Middle frontal gyrus (tissue), 1 donor: ENCODE measurements around the gene LYRM9.
A peak's percentile ranks its signal among the peaks of the same experiment; 100 is the strongest.
"Not testable (repeated sequence)": the region's sequence is repeated elsewhere in the genome, so short reads cannot be mapped to it uniquely, and the experiment has no call there.

Experiments
- DNase-seq: peaks from one replicate; pipeline ENCODE4 v3.0.0-alpha.2; 2015; ENCODE audit warnings: low spot score; ENCODE audit errors: extremely low spot score

LYRM9 gene

GRCh38 chr17:27892866-27893769 is at the start of gene LYRM9:
LYRM9 (minus strand) TSS chr17:27893365; CDS start chr17:27882694, 10,671 bp downstream.
- DNase-seq = peak; percentile 81

DNA sequence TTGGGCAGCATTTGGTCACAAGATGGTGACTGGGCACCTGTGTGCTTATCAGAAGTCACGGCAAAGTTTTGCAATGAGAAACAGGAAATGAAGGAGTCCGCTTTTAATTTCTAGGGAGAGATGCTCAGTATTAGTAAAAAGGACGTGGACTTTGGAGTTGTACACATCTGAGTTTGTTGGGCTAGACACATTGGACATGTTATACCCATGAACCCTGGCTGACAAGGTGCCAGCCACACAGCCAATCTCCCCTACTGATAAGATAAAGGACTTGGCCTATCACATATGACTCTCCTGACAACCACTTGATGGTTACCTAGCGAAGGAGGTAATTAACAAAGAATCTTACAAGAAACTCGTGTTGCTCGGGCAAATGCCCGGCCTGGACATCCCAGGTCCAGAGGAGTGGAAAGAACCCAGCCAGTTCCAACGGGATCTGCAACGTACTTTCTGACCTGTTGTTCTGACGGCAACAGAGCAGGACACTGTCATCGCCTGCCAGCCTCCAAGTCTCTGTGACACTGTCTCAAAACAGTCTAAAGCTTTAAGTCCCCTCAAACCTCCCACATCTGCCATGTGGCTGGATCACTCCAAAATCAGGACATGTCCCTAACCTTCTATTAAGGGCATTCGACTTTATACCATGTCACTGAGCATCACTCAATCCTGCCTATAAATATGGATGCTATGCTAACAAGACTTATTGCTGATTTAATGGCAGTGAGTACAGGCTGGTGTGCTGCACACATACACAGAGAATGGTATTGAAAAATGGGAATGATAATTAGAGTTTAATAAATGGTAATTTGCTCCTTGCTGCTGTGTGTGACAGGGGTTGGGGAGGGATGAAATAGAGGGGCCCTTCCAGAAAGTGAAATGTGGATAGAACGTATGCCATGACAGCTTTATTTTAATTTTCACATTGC is 47.6 kb upstream of the LYRM9 start:
- no peak for DNase-seq

GRCh38 chr17:27939474-27940465 is 46.6 kb upstream of the LYRM9 start:
- DNase-seq = no peak

- no peak for DNase-seq
Observed at GRCh38 chr17:27938864-27939263, 45.7 kb upstream of the LYRM9 start.

DNA sequence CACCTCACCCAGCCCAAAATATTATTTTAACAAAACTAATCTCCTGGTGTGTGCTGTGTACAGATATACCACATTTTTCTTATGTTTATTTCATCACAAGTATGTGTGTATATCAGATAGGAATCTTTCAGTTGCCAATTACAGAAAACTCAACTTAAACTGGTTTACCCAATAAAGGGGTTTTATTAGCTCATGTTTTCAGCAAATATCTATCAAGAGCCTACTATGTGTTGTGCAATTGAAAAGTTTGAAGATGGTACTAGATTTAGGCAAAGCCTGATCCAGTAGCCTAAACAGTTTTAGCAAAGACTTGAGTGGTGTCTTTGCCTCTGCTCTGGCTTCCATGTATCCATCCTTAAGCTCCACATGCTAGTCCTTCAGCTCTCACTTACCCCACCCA is 45.1 kb upstream of the LYRM9 start:
- DNase-seq = no peak

- DNase-seq = no peak
Observed at GRCh38 chr17:27937025-27937546, 43.9 kb upstream of the LYRM9 start.

DNA sequence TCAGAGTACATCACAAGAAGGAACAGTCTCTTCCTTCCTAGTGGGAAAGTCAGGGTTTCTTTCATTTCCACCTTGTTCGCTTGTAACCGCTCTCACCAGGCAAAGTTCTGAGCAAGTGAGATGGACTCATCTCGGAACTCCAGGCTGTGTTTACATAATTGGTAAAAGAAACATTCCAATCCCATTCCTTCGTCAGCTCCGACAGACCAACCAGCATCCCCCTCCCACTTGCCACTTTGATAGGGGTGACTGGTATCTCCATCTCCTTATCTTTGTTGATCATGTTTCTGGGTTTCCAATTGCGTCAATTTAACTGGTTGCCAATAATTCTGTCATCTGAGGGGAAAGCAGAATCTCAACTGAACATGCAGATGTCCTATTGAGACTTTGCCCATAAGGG is 36.8 kb upstream of the LYRM9 start:
- no peak for DNase-seq

DNA sequence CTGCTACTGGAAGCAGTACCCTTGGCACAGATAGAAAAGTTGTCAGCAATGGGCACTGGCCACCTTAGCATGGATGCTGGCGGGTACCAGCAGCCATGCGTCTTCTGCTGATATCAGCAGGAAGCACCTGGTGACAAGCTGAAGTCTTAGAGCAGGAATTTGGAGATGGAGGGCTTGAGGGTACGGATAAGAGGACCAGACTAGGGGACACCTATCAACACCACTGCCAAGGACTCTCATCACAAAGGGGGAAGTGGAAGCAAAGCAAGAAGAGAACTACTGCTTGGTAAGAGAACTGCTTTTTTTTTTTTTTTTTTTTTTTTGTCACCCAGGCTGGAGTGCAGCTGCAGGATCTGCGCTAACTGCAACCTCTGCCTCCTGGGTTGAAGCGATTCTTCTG is 35.4 kb upstream of the LYRM9 start:
- DNase-seq = no peak

- DNase-seq = no peak
Observed at GRCh38 chr17:27927781-27928180, 34.6 kb upstream of the LYRM9 start.

- DNase-seq = no peak
Observed at GRCh38 chr17:27921599-27921998, 28.4 kb upstream of the LYRM9 start.

- DNase-seq = no peak
Observed at GRCh38 chr17:27921077-27921476, 27.9 kb upstream of the LYRM9 start.

- DNase-seq = no peak
Observed at GRCh38 chr17:27920569-27920968, 27.4 kb upstream of the LYRM9 start.

DNA sequence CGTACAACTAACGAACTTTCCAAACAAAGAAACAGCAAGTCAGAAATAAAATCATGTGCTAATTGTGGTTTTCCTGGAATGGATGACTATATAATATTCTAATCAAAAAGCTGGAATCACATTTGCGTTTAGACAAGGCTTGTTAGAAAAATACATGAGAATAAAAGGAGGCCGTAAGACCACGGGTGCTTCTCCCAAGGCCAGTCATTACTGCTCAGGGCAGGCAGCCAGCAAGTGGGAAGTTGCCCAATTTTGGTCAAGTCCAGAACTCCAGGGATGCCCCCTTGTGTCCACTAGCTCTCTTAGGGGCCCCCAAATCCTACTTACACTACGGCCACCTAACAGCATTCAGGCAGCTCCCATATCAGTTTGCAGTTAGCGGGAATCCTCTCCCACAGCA is 25.9 kb upstream of the LYRM9 start:
- DNase-seq = no peak

DNA sequence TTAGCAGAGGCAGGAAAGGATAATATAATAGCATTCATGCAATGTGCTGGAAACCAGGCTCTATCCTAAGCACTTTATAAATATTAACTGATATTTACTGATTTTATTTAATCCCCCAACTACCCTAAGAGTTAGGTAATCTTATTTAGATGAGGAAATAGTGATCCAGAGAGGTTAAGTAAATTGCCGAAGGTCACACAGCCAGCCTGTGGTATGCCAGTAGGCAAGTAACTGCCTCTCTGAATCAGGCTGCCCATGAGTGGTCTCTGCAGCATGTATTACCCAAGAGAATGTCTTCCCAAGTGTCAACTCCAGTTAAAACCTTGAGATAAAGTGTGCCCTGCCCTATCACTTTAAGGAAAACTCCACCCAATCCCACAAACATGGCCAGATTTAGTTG is 25.3 kb upstream of the LYRM9 start:
- DNase-seq = no peak

DNA sequence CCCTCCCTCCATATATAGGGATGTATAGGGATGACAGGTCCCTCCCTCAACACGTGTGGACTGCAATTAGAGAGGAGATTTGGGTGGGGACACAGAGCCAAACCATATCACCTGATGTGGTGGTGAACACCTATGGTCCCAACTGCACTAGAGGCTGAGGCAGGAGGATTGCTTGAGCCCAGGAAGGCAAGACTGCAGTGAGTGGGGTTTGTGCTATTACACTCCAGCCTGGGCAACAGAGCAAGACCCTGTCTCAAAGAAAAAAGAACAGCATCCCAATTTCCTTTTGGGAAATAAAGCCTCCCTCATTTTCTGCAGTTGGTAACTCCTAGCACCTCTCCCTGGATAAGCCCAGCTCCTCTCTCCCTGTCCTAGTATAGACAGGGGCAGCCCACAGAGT is 23.8 kb upstream of the LYRM9 start:
- DNase-seq = no peak

DNA sequence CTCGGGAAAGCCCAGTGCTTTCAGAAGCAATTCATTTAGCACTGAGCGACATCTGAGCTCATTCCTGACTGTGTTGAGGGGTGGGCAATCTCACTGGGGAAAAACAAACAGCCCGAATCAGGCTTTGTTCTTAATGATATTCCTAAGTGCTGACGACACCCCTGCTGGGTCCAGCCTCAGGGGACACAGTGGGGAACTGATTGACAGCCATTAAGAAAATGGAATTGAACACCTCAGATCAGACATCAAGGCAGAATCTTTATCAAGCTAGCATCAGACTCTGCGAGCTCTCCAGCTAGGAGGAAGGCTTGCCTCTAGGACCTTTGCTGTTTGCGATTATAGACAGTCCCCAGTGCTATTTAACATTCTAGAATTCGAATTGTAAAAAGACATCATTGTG is 22.5 kb upstream of the LYRM9 start:
- no peak for DNase-seq

DNA sequence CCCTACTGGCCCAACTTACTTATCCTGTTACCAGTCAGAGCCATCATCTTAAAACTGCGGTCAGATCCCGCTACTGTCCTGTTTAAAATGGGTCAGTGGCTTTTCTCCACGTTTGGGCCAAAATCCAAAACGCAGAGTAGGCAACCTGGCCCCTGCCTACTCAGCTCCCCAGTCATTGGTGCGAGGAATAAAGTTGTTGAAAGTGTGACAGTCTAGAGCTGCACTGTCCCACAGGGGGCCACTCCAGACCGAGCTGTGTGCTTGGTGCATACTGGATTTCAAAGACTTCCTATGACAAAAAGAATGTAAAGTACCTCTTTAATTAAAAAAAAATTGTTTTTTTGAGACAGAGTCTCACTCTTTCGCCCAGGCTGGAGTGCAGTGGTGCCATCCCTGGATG is 21.2 kb upstream of the LYRM9 start:
- no peak for DNase-seq

DNA sequence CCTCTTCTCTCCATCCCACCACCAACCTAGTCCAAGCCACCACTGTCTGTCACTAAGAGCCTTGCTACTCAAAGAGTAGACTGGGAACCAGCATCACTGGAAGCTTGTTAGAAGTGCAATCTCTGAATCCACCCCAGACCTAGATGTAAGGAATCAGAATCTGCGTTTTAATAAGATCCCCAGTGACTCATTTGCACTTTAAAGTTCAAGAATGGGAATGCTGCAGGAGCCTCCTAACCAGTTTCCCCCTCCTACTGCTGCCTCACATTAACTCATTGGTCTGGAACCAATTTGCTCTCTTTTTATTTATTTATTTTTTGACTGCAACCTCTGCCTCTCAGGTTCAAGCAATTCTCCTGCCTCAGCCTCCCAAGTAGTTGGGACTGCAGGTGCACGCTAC is 19.8 kb upstream of the LYRM9 start:
- DNase-seq = no peak

GRCh38 chr17:27912299-27912698 is 19.1 kb upstream of the LYRM9 start:
- not testable (repeated sequence) for DNase-seq

DNA sequence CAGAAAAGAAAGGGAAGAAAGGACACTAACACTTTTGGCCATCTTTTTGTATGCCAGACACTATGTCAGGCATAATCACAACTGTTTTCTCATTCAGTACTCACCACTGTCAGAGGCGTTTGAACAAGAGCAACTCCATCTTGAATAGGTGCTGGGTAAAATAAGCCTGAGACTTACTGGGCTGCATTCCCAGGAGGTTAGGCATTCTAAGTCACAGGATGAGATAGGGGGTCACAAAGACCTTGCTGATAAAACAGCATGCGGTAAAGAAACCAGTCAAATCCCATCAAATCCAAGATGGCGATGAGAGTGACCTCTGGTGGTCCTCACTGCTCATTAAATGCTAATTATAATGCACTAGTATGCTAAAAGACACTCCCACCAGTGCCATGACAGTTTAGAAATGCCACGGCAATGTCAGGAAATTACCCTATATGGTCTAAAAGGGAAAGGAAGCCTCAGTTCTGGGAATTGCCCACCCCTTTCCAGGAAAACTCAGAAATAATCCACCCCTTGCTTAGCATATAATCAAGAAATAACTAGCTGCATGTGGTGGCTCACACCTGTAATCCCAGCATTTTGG is 14.9 kb upstream of the LYRM9 start:
- no peak for DNase-seq
